A673 (cell line): ENCODE measurements around the gene KCNJ15. TPM values are rescaled to one million over a fixed set of nuclear protein-coding genes. Genes with fewer than 3 reads are reported as not detected.

ENCODE experiments used
- BruUV-seq: library from RNA; stranded (reverse); fragments of 400-500 nt; replicated peaks from 2 replicates; lab custom pipeline; 2021; lab: Mats Ljungman, UMichigan
- CTCF ChIA-PET: fragments of 300-600 bp; sonication (Branson Sonifier 250); formaldehyde crosslinking; loops from one replicate; lab custom pipeline; 2022; ENCODE audit warnings: antibody characterized with exemption; lab: Charles Lee
- POLR2A ChIA-PET: fragments of 300-600 bp; sonication (Branson Sonifier 250); formaldehyde crosslinking; loops from one replicate; lab custom pipeline; 2022; ENCODE audit warnings: antibody characterized with exemption; ENCODE audit not compliant: low non-redundant PET; lab: Charles Lee
- DNase-seq: peaks from one replicate; pipeline ENCODE4 v3.0.0-alpha.2; 2015; ENCODE audit warnings: low spot score
- H3K27ac ChIP-seq: fragments of 200-600 bp; sonication (generic); 2 replicates; pipeline ENCODE4 v1.5.1; 2016; ENCODE audit warnings: mixed run types, low read depth, mild to moderate bottlenecking, mixed read lengths, antibody characterized with exemption, low read length; ENCODE audit not compliant: poor library complexity, severe bottlenecking
- H3K27me3 ChIP-seq: fragments of 200-600 bp; sonication (generic); replicated peaks from 2 replicates; pipeline ENCODE4 v1.6.1; 2017; ENCODE audit warnings: mixed run types, low read depth, mild to moderate bottlenecking, mixed read lengths, antibody characterized with exemption, low read length; ENCODE audit not compliant: insufficient read depth, poor library complexity
- H3K36me3 ChIP-seq: fragments of 200-600 bp; sonication (generic); 2 replicates; pipeline ENCODE4 v1.6.1; 2016; ENCODE audit warnings: mixed run types, mild to moderate bottlenecking, mixed read lengths, antibody characterized with exemption, low read length; ENCODE audit not compliant: insufficient read depth, poor library complexity, severe bottlenecking
- H3K4me1 ChIP-seq: fragments of 200-600 bp; sonication (generic); 2 replicates; pipeline ENCODE4 v1.6.1; 2017; ENCODE audit warnings: mixed run types, mild to moderate bottlenecking, mixed read lengths, antibody characterized with exemption, low read length; ENCODE audit not compliant: insufficient read depth, poor library complexity, severe bottlenecking
- H3K4me3 ChIP-seq: fragments of 200-600 bp; sonication (generic); 2 replicates; pipeline ENCODE4 v1.5.1; 2016; ENCODE audit warnings: low read depth, mixed run types, mild to moderate bottlenecking, mixed read lengths, low read length; ENCODE audit not compliant: poor library complexity, severe bottlenecking
- H3K9me3 ChIP-seq: fragments of 200-600 bp; sonication (generic); 2 replicates; pipeline ENCODE4 v1.6.1; 2016; ENCODE audit warnings: mixed run types, low read depth, mild to moderate bottlenecking, mixed read lengths, antibody characterized with exemption, low read length; ENCODE audit not compliant: poor library complexity, severe bottlenecking
- CTCF ChIP-seq: fragments of 300-800, 200-600 bp; sonication (generic); conservative IDR thresholded peaks from 2 replicates; pipeline ENCODE4 v1.5.1; 2017; ENCODE audit warnings: low read depth, mild to moderate bottlenecking, antibody characterized with exemption, low read length, moderate library complexity, mixed read lengths
- EZH2 ChIP-seq: fragments of 200-600 bp; sonication (generic); IDR thresholded peaks from 2 replicates; pipeline ENCODE4 v1.6.1; 2017; ENCODE audit warnings: borderline replicate concordance, low read depth, mild to moderate bottlenecking, mixed read lengths, antibody characterized with exemption, low read length; ENCODE audit not compliant: poor library complexity, severe bottlenecking
- intact Hi-C: fragments of 100-400 bp; cut with micrococcal nuclease; formaldehyde crosslinking; loops from one replicate; pipeline ENCODE4 v1.10.0; 2022; ENCODE audit not compliant: unreplicated experiment
- total RNA-seq: library from RNA; stranded (reverse); gene quantifications from 2 replicates; pipeline ENCODE4 v1.2.3, GENCODE V29; 2021

KCNJ15 gene
- total RNA-seq, 1 experiment from 2014 or later: not detected

GRCh38 chr21:38349111-38349746 is 92.4 kb downstream of the KCNJ15 start:
- CTCF ChIA-PET: no interaction called here
- Histone ChIP-seq H3K4me3 (no peak overlapping the region), H3K27me3 (peaks cover 47% of the 10 kb centered on the region), H3K4me1 (no peaks in the 10 kb centered on the region), H3K36me3 (no peaks in the 10 kb centered on the region), H3K27ac (no peak overlapping the region), H3K9me3 (no peaks in the 10 kb centered on the region)
- no peak for DNase-seq
- intact Hi-C loops: no loop called here
- POLR2A ChIA-PET: no interaction called here
- TF ChIP-seq CTCF (no peak), EZH2 (no peak)
- BruUV-seq: no TSS peak

DNA sequence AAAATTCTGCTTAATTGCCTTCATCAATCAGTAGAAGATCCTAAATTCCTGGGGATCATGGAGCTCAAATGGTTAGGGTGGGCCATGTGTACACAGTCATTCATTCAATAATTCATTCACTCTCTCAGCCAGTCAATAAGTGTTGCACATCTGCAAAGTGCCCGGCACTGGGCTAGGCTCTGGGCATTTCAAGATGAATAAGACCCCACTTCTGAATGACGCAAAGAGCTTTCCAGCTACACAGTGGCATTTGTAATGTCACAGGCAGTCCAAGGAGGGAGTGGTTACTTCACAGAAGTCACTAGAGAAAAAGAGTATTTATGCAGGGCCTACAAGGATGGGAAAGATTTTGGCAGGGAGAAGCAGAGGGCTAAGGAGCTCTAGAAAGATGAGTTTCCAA is 93.2 kb downstream of the KCNJ15 start:
- Histone ChIP-seq H3K4me3 (no peak overlapping the region), H3K36me3 (no peaks in the 10 kb centered on the region), H3K9me3 (no peaks in the 10 kb centered on the region), H3K27ac (no peak overlapping the region), H3K4me1 (no peaks in the 10 kb centered on the region), H3K27me3 (peaks cover 44% of the 10 kb centered on the region)
- CTCF ChIA-PET: no interaction called here
- no TSS peak for BruUV-seq
- POLR2A ChIA-PET: no interaction called here
- no peak for DNase-seq
- intact Hi-C loops: loop anchor here (5.0 kb wide), 1 partner anchor 638 kb away; no protein-coding TSS in a partner anchor
- TF ChIP-seq CTCF: no peak
- TF ChIP-seq EZH2: no peak

GRCh38 chr21:38350684-38351083 is 93.9 kb downstream of the KCNJ15 start:
- H3K9me3 ChIP-seq: no peaks in the 10 kb centered on the region
- H3K4me1 ChIP-seq: no peaks in the 10 kb centered on the region
- BruUV-seq: no TSS peak
- no peaks in the 10 kb centered on the region for H3K36me3 ChIP-seq
- peaks cover 44% of the 10 kb centered on the region for H3K27me3 ChIP-seq
- CTCF ChIA-PET: interaction anchor here (0.6 kb wide), 1 partner anchor 224 kb away, joined by 3 read pairs; no protein-coding TSS in a partner anchor
- POLR2A ChIA-PET: no interaction called here
- no peak overlapping the region for H3K4me3 ChIP-seq
- intact Hi-C loops: loop anchor here (5.0 kb wide), 1 partner anchor 638 kb away; no protein-coding TSS in a partner anchor
- H3K27ac ChIP-seq: no peak overlapping the region
- no peak for DNase-seq
- no peak for TF ChIP-seq EZH2
- no peak for TF ChIP-seq CTCF
